H1 (cell line): ENCODE results near the gene ADK. TPM values are rescaled to one million over a fixed set of nuclear protein-coding genes. Genes with fewer than 3 reads are reported as not detected.

Source experiments
- CEBPB ChIP-seq: IDR thresholded peaks from 2 replicates; pipeline ENCODE4 v1.6.1; 2012; ENCODE audit warnings: low read depth, low read length
- CTBP2 ChIP-seq: IDR thresholded peaks from 2 replicates; pipeline ENCODE4 v1.7.0; 2011; ENCODE audit warnings: borderline replicate concordance, mild to moderate bottlenecking, moderate library complexity, mixed read lengths, low read length; ENCODE audit not compliant: insufficient read depth, insufficient read length
- MAFK ChIP-seq: IDR thresholded peaks from 2 replicates; pipeline ENCODE4 v1.6.1; 2012; ENCODE audit warnings: low read depth, mild to moderate bottlenecking, improper control_type of control experiment, low read length
- polyA plus RNA-seq, 7 experiments: library from polyadenylated mRNA; depleted of rRNA in 3 of 7; stranded (reverse) in 5 of 7; unstranded in 2 of 7; fragments of >200 nt in 5 of 7; fragments of 200-250 nt in 2 of 7; gene quantifications; 1 replicate in 5 of 7; 2 replicates in 1 of 7; 4 replicates in 1 of 7; pipeline versions ENCODE4 v1.2.1 to v1.2.3, GENCODE V29; 2011 to 2013; ENCODE audit warnings: missing spikeins in 2 of 7, mixed read lengths in 2 of 7
- total RNA-seq: library from RNA; stranded (reverse); fragmentation: NEBNext Ultra II Directional; extraction: Animal tissue kit (Norgen Biotek cat#: 25700); gene quantifications from 2 replicates; pipeline ENCODE4 v1.2.1, GENCODE V29; 2021

Gene ADK
- total and polyA plus RNA-seq, 2 of the 8 experiments (the other 6 are each of a cell fraction or from before 2014, with no cell fraction given) = 12.3 to 42.4 TPM

- TF ChIP-seq CEBPB = no peak
- TF ChIP-seq MAFK = no peak
- TF ChIP-seq CTBP2 = no peak
Measured at GRCh38 chr10:74334221-74334620, 183.2 kb downstream of the ADK start (continued).
